Rectal smooth muscle tissue (tissue), 1 donor: Measurements from ENCODE around the gene C19orf81.

Experiments used
- H3K27ac ChIP-seq: one replicate; pipeline ENCODE4 v1.7.0; 2013; ENCODE audit warnings: low read depth, low read length, inconsistent platforms
- H3K27me3 ChIP-seq: one replicate; pipeline ENCODE4 v1.7.0; 2013; ENCODE audit warnings: low read length; ENCODE audit not compliant: control insufficient read depth, insufficient read depth
- H3K36me3 ChIP-seq: one replicate; pipeline ENCODE4 v1.7.0; 2013; ENCODE audit warnings: low read length; ENCODE audit not compliant: control insufficient read depth, insufficient read depth
- H3K4me1 ChIP-seq: one replicate; pipeline ENCODE4 v1.7.0; 2013; ENCODE audit warnings: low read length; ENCODE audit not compliant: control insufficient read depth, insufficient read depth
- H3K4me3 ChIP-seq: one replicate; pipeline ENCODE4 v1.7.0; 2013; ENCODE audit warnings: low read length
- H3K9ac ChIP-seq: one replicate; pipeline ENCODE4 v1.7.0; 2013; ENCODE audit warnings: low read length

The C19orf81 gene

GRCh38 chr19:50666346-50667176 lies 17.3 kb downstream of the C19orf81 start:
- H3K36me3 ChIP-seq: no peaks in the 10 kb centered on the region
- H3K27me3 ChIP-seq: peaks cover 16% of the 10 kb centered on the region
- no peak overlapping the region for H3K9ac ChIP-seq
- no peak overlapping the region for H3K27ac ChIP-seq
- H3K4me1 ChIP-seq: no peaks in the 10 kb centered on the region
- no peak overlapping the region for H3K4me3 ChIP-seq

- H3K4me1 ChIP-seq: no peaks in the 10 kb centered on the region
- H3K27ac ChIP-seq: no peak overlapping the region
- H3K4me3 ChIP-seq: no peak overlapping the region
- H3K9ac ChIP-seq: no peak overlapping the region
- peaks cover 16% of the 10 kb centered on the region for H3K27me3 ChIP-seq
- no peaks in the 10 kb centered on the region for H3K36me3 ChIP-seq
Measured at GRCh38 chr19:50667177-50667758, 18.0 kb downstream of the C19orf81 start.

GRCh38 chr19:50667759-50668231 lies 18.6 kb downstream of the C19orf81 start:
- Histone ChIP-seq H3K4me1 (no peaks in the 10 kb centered on the region), H3K9ac (no peak overlapping the region), H3K4me3 (no peak overlapping the region), H3K27ac (no peak overlapping the region), H3K27me3 (peaks cover 19% of the 10 kb centered on the region), H3K36me3 (no peaks in the 10 kb centered on the region)

DNA sequence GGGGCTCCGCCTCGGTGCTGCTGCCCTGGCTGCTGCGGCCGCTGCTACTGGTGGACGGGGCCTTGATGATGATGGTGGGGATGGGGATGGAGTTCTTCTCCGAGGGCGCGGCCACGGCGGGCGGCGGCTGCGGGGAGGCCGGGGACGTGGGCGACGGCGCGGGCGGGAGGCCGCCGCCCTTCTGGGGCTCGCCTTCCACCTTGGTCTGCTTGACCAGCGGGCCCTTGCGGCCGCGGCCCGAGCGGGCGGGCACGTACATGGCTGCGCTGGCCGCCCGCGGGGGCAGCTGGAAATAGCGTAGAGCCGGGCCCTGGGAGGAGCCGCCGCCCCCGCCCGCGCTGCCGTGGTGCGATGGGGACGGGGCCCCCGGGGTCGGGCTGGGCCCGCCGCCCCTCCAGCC lies 19.2 kb downstream of the C19orf81 start:
- peaks cover 19% of the 10 kb centered on the region for H3K27me3 ChIP-seq
- H3K27ac ChIP-seq: no peak overlapping the region
- H3K36me3 ChIP-seq: no peaks in the 10 kb centered on the region
- no peak overlapping the region for H3K4me3 ChIP-seq
- H3K4me1 ChIP-seq: no peaks in the 10 kb centered on the region
- no peak overlapping the region for H3K9ac ChIP-seq

- Histone ChIP-seq H3K27me3 (peaks cover 19% of the 10 kb centered on the region), H3K4me1 (no peaks in the 10 kb centered on the region), H3K27ac (no peak overlapping the region), H3K36me3 (no peaks in the 10 kb centered on the region), H3K9ac (no peak overlapping the region), H3K4me3 (no peak overlapping the region)
Measured at GRCh38 chr19:50668879-50669278, 19.6 kb downstream of the C19orf81 start.

DNA sequence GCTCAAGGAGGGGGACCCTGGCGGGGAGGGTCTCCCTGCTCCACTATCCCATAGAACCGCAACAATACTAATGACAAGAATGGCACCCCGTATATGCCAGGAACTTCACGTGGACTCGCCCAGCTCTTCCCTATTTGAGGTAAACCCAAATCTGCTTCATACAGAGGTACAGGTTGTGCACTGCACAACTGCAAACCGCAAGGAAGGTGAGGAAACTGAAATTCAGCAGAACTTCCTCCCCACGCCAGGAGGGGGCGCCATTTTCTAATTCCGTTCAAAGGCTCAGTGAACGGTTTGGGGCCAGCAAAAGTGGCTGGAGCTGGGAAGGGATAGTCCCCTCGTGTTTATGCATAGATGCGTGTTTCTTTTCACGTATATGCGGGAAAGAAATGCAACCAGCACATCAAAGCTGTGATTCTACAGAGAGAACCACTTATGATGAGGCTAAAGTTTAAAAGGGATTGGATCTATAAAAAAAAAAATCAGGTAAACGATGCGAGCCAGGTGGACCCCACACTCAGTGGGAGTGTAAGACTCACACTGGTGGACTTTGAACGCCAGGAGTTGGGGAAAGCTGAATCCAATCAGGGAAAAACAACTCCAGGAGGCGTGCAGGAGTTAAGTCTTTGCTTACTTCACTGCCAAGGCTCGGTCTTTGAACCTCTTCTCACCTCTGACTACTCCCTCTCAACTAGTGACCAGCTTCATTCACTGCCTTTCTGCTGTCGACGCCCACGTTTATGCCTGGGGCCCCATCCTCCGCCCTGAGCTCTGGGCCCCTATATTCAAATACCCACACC lies 20.3 kb downstream of the C19orf81 start:
- no peak overlapping the region for H3K9ac ChIP-seq
- H3K4me3 ChIP-seq: no peak overlapping the region
- H3K27ac ChIP-seq: no peak overlapping the region
- no peaks in the 10 kb centered on the region for H3K4me1 ChIP-seq
- H3K27me3 ChIP-seq: peaks cover 19% of the 10 kb centered on the region
- H3K36me3 ChIP-seq: no peaks in the 10 kb centered on the region

DNA sequence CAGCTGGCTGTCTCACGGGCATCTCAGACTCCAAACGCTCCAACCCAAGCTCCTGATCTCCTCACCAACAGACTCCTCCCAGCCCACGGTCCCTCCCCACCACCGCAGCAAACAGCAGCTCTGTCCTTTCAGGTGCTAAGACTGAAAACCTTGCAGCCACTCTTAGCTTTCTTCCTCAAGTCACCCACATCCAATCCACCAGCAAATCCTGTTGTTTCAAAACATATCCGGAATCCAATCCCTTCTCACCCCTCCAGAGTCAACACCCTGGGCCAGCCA lies 20.8 kb downstream of the C19orf81 start:
- no peak overlapping the region for H3K4me3 ChIP-seq
- no peak overlapping the region for H3K9ac ChIP-seq
- no peak overlapping the region for H3K27ac ChIP-seq
- peaks cover 19% of the 10 kb centered on the region for H3K27me3 ChIP-seq
- no peaks in the 10 kb centered on the region for H3K36me3 ChIP-seq
- H3K4me1 ChIP-seq: no peaks in the 10 kb centered on the region

DNA sequence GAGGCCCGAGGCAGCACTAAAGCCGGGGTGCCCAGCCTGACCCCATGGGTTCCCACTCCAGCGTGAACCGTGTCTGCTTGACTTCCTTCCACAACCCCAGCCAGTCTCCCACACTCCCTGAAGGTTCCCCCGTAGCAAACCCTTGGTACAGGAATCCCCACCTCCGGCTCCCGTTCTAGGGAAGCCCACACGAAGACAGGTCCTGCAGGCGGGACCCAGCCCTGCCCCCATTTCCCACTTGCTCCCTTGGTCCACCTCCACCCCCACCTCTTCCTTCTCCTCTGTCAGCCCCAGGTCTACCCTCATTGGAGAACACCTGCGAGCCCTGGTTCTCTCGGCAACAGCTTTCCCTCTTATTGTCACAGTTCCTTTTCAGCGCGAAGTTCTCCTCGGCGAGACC lies 23.9 kb downstream of the C19orf81 start:
- Histone ChIP-seq H3K4me1 (no peaks in the 10 kb centered on the region), H3K36me3 (no peaks in the 10 kb centered on the region), H3K9ac (no peak overlapping the region), H3K27ac (no peak overlapping the region), H3K27me3 (peaks cover 13% of the 10 kb centered on the region), H3K4me3 (no peak overlapping the region)

- Histone ChIP-seq H3K4me3 (no peak overlapping the region), H3K27ac (no peak overlapping the region), H3K9ac (no peak overlapping the region), H3K27me3 (peaks cover 4% of the 10 kb centered on the region), H3K36me3 (no peaks in the 10 kb centered on the region), H3K4me1 (no peaks in the 10 kb centered on the region)
Measured at GRCh38 chr19:50676625-50677197, 27.5 kb downstream of the C19orf81 start.

DNA sequence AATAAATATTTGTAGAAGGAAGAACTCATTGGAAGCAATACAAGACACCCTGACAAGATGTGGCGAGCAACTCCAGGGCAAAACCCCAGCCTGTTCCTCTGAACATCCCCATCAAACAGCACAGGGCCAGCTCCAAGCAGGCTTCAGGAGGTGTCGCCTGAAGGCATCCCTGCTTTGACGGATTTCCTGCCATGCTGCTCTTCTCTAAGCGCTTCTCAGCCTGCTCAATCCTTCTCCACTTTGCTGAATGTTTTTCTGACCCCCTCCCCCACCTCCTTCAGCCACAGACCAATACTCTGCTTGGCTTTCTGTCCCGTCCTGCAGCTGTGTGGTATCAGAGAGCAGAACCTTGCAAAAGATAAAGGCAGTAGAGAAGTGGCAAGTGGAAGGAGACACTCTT lies 28.4 kb downstream of the C19orf81 start:
- Histone ChIP-seq H3K36me3 (no peaks in the 10 kb centered on the region), H3K27me3 (peaks cover 2% of the 10 kb centered on the region), H3K9ac (no peak overlapping the region), H3K4me1 (no peaks in the 10 kb centered on the region), H3K4me3 (no peak overlapping the region), H3K27ac (no peak overlapping the region)

DNA sequence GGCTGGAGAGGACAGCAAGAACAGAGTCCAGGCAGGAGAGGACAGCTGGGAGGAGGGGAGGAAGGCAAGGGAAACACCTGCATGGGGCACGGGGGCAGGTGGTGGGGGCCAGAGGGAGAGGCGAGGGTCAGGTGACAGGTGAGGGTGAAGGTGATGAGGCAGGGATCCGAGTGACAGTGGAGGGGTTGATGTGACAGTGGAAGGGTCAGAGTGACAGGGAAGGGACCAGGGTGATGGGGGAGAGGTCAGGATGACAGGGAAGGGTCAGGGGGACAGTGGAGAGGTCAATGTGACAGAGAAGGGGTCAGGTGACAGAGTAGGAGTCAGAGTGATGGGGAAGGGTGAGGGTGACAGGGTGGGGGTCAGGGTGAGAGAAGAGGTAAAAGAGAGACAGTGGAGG lies 29.1 kb downstream of the C19orf81 start:
- Histone ChIP-seq H3K4me3 (no peak overlapping the region), H3K27me3 (no peaks in the 10 kb centered on the region), H3K9ac (no peak overlapping the region), H3K4me1 (no peaks in the 10 kb centered on the region), H3K36me3 (no peaks in the 10 kb centered on the region), H3K27ac (no peak overlapping the region)
